Measurements from ENCODE around the gene AHNAK2. TPM values are rescaled to one million over a fixed set of nuclear protein-coding genes. Genes with fewer than 3 reads are reported as not detected.
"Not testable (repeated sequence)": the region's sequence is repeated elsewhere in the genome, so short reads cannot be mapped to it uniquely, and the experiment has no call there.

The AHNAK2 gene
- total and polyA plus RNA-seq, 2 of the 13 experiments (the other 11 are each of a cell fraction or from before 2014, with no cell fraction given): 0.11 to 0.18 TPM

- H3K79me2 ChIP-seq (ENCODE audit: insufficient read depth, low read length); DNase-seq (ENCODE audit: low spot score); ATAC-seq; H3K4me2 ChIP-seq (ENCODE audit: low read depth, low read length); intact Hi-C loops (cut with micrococcal nuclease; ENCODE audit: unreplicated experiment); FAIRE-seq; H3K9me3 ChIP-seq (ENCODE audit: low read length); in situ Hi-C loops (cut with HindIII; ENCODE audit: extremely low pct_ligation_motif_present, low pct_unique_long_range_greater_than_20kb); H3K9ac ChIP-seq (ENCODE audit: insufficient read depth, low read depth, low read length); H3K27ac ChIP-seq (ENCODE audit: extremely low read length, insufficient read depth, low read length); BruUV-seq (replicated peaks); CTCF ChIA-PET (ENCODE audit: low intra/inter-chr PET ratio, low total read pairs); H3K4me3 ChIP-seq (replicated peaks in 1 of 3; ENCODE audit: insufficient read depth in 1 of 3, low read depth in 2 of 3, low read length in 3 of 3); H2AFZ ChIP-seq (ENCODE audit: low read length); POLR2A ChIA-PET; H3K4me1 ChIP-seq (ENCODE audit: insufficient read depth, low read length); H3K36me3 ChIP-seq (replicated peaks in 1 of 2; ENCODE audit: control insufficient read depth in 1 of 2, insufficient read depth in 2 of 2, low read length in 2 of 2); H4K20me1 ChIP-seq (ENCODE audit: insufficient read depth, low read length): not testable (repeated sequence)
- WGBS (ENCODE audit: low lambda C conversion rate): 0% methylated on average over 4 of the region's 29 CpGs
- H3K27me3 ChIP-seq (ENCODE audit: control insufficient read depth in 1 of 2, insufficient read depth in 2 of 2, low read length in 2 of 2): peaks cover 8 to 55% of the 10 kb centered on the region in 2 experiments
Observed at GRCh38 chr14:104944436-104945205, 33.6 kb downstream of the AHNAK2 start.

- H2AFZ ChIP-seq (ENCODE audit: low read length); DNase-seq (ENCODE audit: low spot score); H3K4me1 ChIP-seq (ENCODE audit: insufficient read depth, low read length); H3K9ac ChIP-seq (ENCODE audit: insufficient read depth, low read depth, low read length); H3K79me2 ChIP-seq (ENCODE audit: insufficient read depth, low read length); intact Hi-C loops (cut with micrococcal nuclease; ENCODE audit: unreplicated experiment); ATAC-seq; H3K9me3 ChIP-seq (ENCODE audit: low read length); H3K27ac ChIP-seq (ENCODE audit: extremely low read length, insufficient read depth, low read length); H3K36me3 ChIP-seq (replicated peaks in 1 of 2; ENCODE audit: control insufficient read depth in 1 of 2, insufficient read depth in 2 of 2, low read length in 2 of 2); BruUV-seq (replicated peaks); CTCF ChIA-PET (ENCODE audit: low intra/inter-chr PET ratio, low total read pairs); H3K4me2 ChIP-seq (ENCODE audit: low read depth, low read length); POLR2A ChIA-PET; in situ Hi-C loops (cut with HindIII; ENCODE audit: extremely low pct_ligation_motif_present, low pct_unique_long_range_greater_than_20kb); H3K4me3 ChIP-seq (replicated peaks in 1 of 3; ENCODE audit: insufficient read depth in 1 of 3, low read depth in 2 of 3, low read length in 3 of 3); H4K20me1 ChIP-seq (ENCODE audit: insufficient read depth, low read length); FAIRE-seq: not testable (repeated sequence)
- no CpG with 5 or more reads among the region's 6 CpGs for WGBS (ENCODE audit: low lambda C conversion rate)
- peaks cover 8 to 55% of the 10 kb centered on the region in 2 experiments for H3K27me3 ChIP-seq (ENCODE audit: control insufficient read depth in 1 of 2, insufficient read depth in 2 of 2, low read length in 2 of 2)
Observed at GRCh38 chr14:104944016-104944308, 34.2 kb downstream of the AHNAK2 start.

GRCh38 chr14:104943216-104944015 is 34.8 kb downstream of the AHNAK2 start:
- H3K4me1 ChIP-seq (ENCODE audit: insufficient read depth, low read length); H3K36me3 ChIP-seq (replicated peaks in 1 of 2; ENCODE audit: control insufficient read depth in 1 of 2, insufficient read depth in 2 of 2, low read length in 2 of 2); H4K20me1 ChIP-seq (ENCODE audit: insufficient read depth, low read length); H3K9me3 ChIP-seq (ENCODE audit: low read length); H3K27ac ChIP-seq (ENCODE audit: extremely low read length, insufficient read depth, low read length); H3K9ac ChIP-seq (ENCODE audit: insufficient read depth, low read depth, low read length); H3K4me2 ChIP-seq (ENCODE audit: low read depth, low read length); BruUV-seq (replicated peaks); ATAC-seq; POLR2A ChIA-PET; FAIRE-seq; intact Hi-C loops (cut with micrococcal nuclease; ENCODE audit: unreplicated experiment); H3K4me3 ChIP-seq (replicated peaks in 1 of 3; ENCODE audit: insufficient read depth in 1 of 3, low read depth in 2 of 3, low read length in 3 of 3); H2AFZ ChIP-seq (ENCODE audit: low read length); H3K79me2 ChIP-seq (ENCODE audit: insufficient read depth, low read length); in situ Hi-C loops (cut with HindIII; ENCODE audit: extremely low pct_ligation_motif_present, low pct_unique_long_range_greater_than_20kb); DNase-seq (ENCODE audit: low spot score); CTCF ChIA-PET (ENCODE audit: low intra/inter-chr PET ratio, low total read pairs): not testable (repeated sequence)
- WGBS (ENCODE audit: low lambda C conversion rate): 48% methylated on average over 15 of the region's 29 CpGs
- peaks cover 8 to 59% of the 10 kb centered on the region in 2 experiments for H3K27me3 ChIP-seq (ENCODE audit: control insufficient read depth in 1 of 2, insufficient read depth in 2 of 2, low read length in 2 of 2)
